Hepatocyte (in vitro differentiated cells): Measurements from ENCODE around the gene ACP7.

ENCODE experiments used
- EZH2 ChIP-seq: fragments of 200-600 bp; sonication (generic); IDR thresholded peaks from 2 replicates; pipeline ENCODE4 v1.6.1; 2016; ENCODE audit warnings: antibody characterized with exemption, mild to moderate bottlenecking, borderline replicate concordance
- TF ChIP-seq, protein P1 (sequence below): fragments of 200-600 bp; sonication (generic); IDR thresholded peaks from 2 replicates; pipeline ENCODE4 v1.5.1; 2016; ENCODE audit warnings: antibody characterized with exemption, mild to moderate bottlenecking; ENCODE audit not compliant: poor library complexity

DNA sequence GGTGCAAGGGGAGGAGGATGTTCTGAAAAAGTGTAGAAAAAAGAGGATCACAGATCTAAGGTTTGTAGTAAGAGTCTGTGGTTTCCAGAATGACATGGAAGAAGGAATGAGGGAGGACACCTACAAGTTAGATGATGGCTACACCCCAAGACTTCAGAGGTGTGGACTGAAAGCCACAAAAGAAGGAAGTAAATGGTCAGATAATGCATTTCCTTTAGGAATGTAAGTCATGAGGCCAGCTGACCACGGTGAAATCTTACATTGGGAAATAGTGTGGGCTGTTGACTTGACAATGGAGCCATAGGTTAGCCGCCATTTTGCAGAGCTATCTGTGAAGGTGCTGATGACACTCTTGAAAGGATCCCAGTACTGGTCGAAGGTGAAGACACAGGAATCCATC is 26.6 kb upstream of the ACP7 start:
- TF ChIP-seq, protein P1, sequence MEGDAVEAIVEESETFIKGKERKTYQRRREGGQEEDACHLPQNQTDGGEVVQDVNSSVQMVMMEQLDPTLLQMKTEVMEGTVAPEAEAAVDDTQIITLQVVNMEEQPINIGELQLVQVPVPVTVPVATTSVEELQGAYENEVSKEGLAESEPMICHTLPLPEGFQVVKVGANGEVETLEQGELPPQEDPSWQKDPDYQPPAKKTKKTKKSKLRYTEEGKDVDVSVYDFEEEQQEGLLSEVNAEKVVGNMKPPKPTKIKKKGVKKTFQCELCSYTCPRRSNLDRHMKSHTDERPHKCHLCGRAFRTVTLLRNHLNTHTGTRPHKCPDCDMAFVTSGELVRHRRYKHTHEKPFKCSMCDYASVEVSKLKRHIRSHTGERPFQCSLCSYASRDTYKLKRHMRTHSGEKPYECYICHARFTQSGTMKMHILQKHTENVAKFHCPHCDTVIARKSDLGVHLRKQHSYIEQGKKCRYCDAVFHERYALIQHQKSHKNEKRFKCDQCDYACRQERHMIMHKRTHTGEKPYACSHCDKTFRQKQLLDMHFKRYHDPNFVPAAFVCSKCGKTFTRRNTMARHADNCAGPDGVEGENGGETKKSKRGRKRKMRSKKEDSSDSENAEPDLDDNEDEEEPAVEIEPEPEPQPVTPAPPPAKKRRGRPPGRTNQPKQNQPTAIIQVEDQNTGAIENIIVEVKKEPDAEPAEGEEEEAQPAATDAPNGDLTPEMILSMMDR, result no peak
- TF ChIP-seq EZH2, result no peak
